Stimulated activated CD8-positive, alpha-beta memory T cell treated with anti-CD3 and anti-CD28 coated beads, Interleukin-15, amount 100 ng/mL, for 1 hour (primary cell): Measurements from ENCODE around the gene ST3GAL5.
"Not testable (repeated sequence)": the region's sequence is repeated elsewhere in the genome, so short reads cannot be mapped to it uniquely, and the experiment has no call there.

Experiments
- DNase-seq: peaks from one replicate; pipeline ENCODE4 v3.0.0-alpha.2; 2020; ENCODE audit warnings: low read depth

Gene ST3GAL5

GRCh38 chr2:85893428-85894258 is 4.9 kb upstream of the ST3GAL5 start:
- no peak for DNase-seq

GRCh38 chr2:85892216-85892944 is 3.6 kb upstream of the ST3GAL5 start:
- no peak for DNase-seq

- DNase-seq, result no peak
These were observed 1.9 kb upstream of the ST3GAL5 start for GRCh38 chr2:85890522-85891176.

GRCh38 chr2:85889627-85890281 is 964 bp upstream of the ST3GAL5 start:
- no peak for DNase-seq

- no peak for DNase-seq
These were observed 638 bp downstream of the ST3GAL5 start for GRCh38 chr2:85888020-85888683.

- no peak for DNase-seq
These were observed 1.2 kb downstream of the ST3GAL5 start for GRCh38 chr2:85887566-85888019.

GRCh38 chr2:85886590-85886989 is 2.2 kb downstream of the ST3GAL5 start:
- DNase-seq, result no peak

- DNase-seq, result no peak
These were observed 2.6 kb downstream of the ST3GAL5 start for GRCh38 chr2:85886141-85886540.

GRCh38 chr2:85881781-85882180 is 7.0 kb downstream of the ST3GAL5 start:
- not testable (repeated sequence) for DNase-seq

- not testable (repeated sequence) for DNase-seq
These were observed 8.0 kb downstream of the ST3GAL5 start for GRCh38 chr2:85880716-85881328.

- no peak for DNase-seq
These were observed 9.9 kb downstream of the ST3GAL5 start for GRCh38 chr2:85878719-85879370.

- no peak for DNase-seq
These were observed 13.3 kb downstream of the ST3GAL5 start for GRCh38 chr2:85875350-85876050.

GRCh38 chr2:85873679-85874078 is 15.1 kb downstream of the ST3GAL5 start:
- DNase-seq, result no peak

GRCh38 chr2:85872536-85873161 is 16.1 kb downstream of the ST3GAL5 start:
- no peak for DNase-seq

GRCh38 chr2:85871494-85872164 is 17.2 kb downstream of the ST3GAL5 start:
- no peak for DNase-seq

- DNase-seq, result no peak
These were observed 20.0 kb downstream of the ST3GAL5 start for GRCh38 chr2:85868822-85869221.

GRCh38 chr2:85867556-85868292 is 21.1 kb downstream of the ST3GAL5 start:
- no peak for DNase-seq

GRCh38 chr2:85867121-85867520 is 21.7 kb downstream of the ST3GAL5 start:
- DNase-seq, result no peak
